HepG2 (cell line): Measurements from ENCODE around the gene ALK. TPM values are rescaled to one million over a fixed set of nuclear protein-coding genes. Genes with fewer than 3 reads are reported as not detected.

Experiments
- ATAC-seq: fragments of 200-7000 bp; cut with Tn5 transposase; 3 replicates; pipeline ENCODE4 v1.9.1; 2020; ENCODE audit warnings: mild to moderate bottlenecking, moderate library complexity
- BruUV-seq: library from RNA; stranded (reverse); fragments of 400-500 nt; replicated peaks from 2 replicates; lab custom pipeline; 2021; lab: Mats Ljungman, UMichigan
- CTCF ChIA-PET: fragments of 300-600 bp; formaldehyde crosslinking; extraction: SDS; loops from one replicate; lab custom pipeline; 2021; ENCODE audit warnings: low total read pairs, inconsistent platforms, low intra/inter-chr PET ratio; lab: Yijun Ruan, JAX
- POLR2A ChIA-PET: fragments of 350-600 bp; sonication (Branson Sonifier 250); formaldehyde crosslinking; loops from one replicate; lab custom pipeline; 2020; ENCODE audit warnings: antibody characterized with exemption, inconsistent platforms; lab: Yijun Ruan, JAX
- DNase-seq: peaks from one replicate; pipeline ENCODE4 v3.0.0-alpha.2; 2015; ENCODE audit warnings: low spot score
- FAIRE-seq: peaks from 3 replicates; lab custom pipeline; 2011; peaks lifted over from hg19 to GRCh38; lab: Jason Lieb, UNC
- H2AFZ ChIP-seq: one replicate; pipeline ENCODE4 v1.6.1; 2011; ENCODE audit warnings: low read length, inconsistent platforms
- H3K27ac ChIP-seq: fragments of 300-600 bp; 3 replicates; pipeline ENCODE4 v1.8.0; 2011; ENCODE audit warnings: mixed run types, mild to moderate bottlenecking, mixed read lengths, low read length, inconsistent platforms; ENCODE audit not compliant: insufficient read depth; ENCODE audit errors: extremely low read length
- H3K27me3 ChIP-seq, 2 experiments: fragments of 200-600 bp in 1 of 2; 2 replicates in 1 of 2; 3 replicates in 1 of 2; pipeline versions ENCODE4 v1.6.0 to v1.8.0; 2011; ENCODE audit warnings: low read length in 2 of 2, mild to moderate bottlenecking in 2 of 2, moderate library complexity in 2 of 2, inconsistent platforms in 1 of 2; ENCODE audit not compliant: insufficient read depth in 2 of 2, control insufficient read depth in 1 of 2
- H3K36me3 ChIP-seq, 2 experiments: fragments of 200-600 bp in 1 of 2; replicated peaks in 1 of 2; 2 replicates in 1 of 2; 3 replicates in 1 of 2; pipeline versions ENCODE4 v1.5.1 to v1.8.0; 2011; ENCODE audit warnings: low read length in 2 of 2, inconsistent platforms in 1 of 2; ENCODE audit not compliant: insufficient read depth in 2 of 2, control insufficient read depth in 1 of 2
- H3K4me1 ChIP-seq: 2 replicates; pipeline ENCODE4 v1.5.1; 2012; ENCODE audit warnings: low read length, inconsistent platforms; ENCODE audit not compliant: insufficient read depth
- H3K4me2 ChIP-seq: 2 replicates; pipeline ENCODE4 v1.6.0; 2011; ENCODE audit warnings: low read depth, low read length, inconsistent platforms
- H3K4me3 ChIP-seq, 3 experiments: fragments of 200-600 bp in 1 of 3; sonication (generic), shearing (Covaris generic) in 1 of 3; replicated peaks in 1 of 3; 2 replicates each; pipeline ENCODE4 v1.5.1; 2011 to 2016; ENCODE audit warnings: low read length in 3 of 3, inconsistent platforms in 2 of 3, low read depth in 2 of 3, mild to moderate bottlenecking in 2 of 3, control low read depth in 1 of 3, mixed read lengths in 1 of 3; ENCODE audit not compliant: insufficient read depth in 1 of 3
- H3K79me2 ChIP-seq: one replicate; pipeline ENCODE4 v1.6.1; 2011; ENCODE audit warnings: low read length, inconsistent platforms; ENCODE audit not compliant: insufficient read depth
- H3K9ac ChIP-seq: 2 replicates; pipeline ENCODE4 v1.6.0; 2011; ENCODE audit warnings: mild to moderate bottlenecking, low read depth, low read length, inconsistent platforms; ENCODE audit not compliant: insufficient read depth
- H3K9me3 ChIP-seq: 2 replicates; pipeline ENCODE4 v1.5.1; 2012; ENCODE audit warnings: mild to moderate bottlenecking, low read length
- H4K20me1 ChIP-seq: 2 replicates; pipeline ENCODE4 v1.6.0; 2011; ENCODE audit warnings: inconsistent platforms, mild to moderate bottlenecking, low read length, moderate library complexity; ENCODE audit not compliant: insufficient read depth
- ARID4A ChIP-seq: sonication (generic); formaldehyde crosslinking; IDR thresholded peaks from 2 replicates; pipeline ENCODE4 v1.5.0; 2020; ENCODE audit warnings: mild to moderate bottlenecking, missing genetic modification reagents, borderline replicate concordance
- EED ChIP-seq: sonication (generic); formaldehyde crosslinking; IDR thresholded peaks from 2 replicates; pipeline ENCODE4 v1.5.0; 2020; ENCODE audit warnings: mild to moderate bottlenecking, missing genetic modification reagents
- KDM5A ChIP-seq: fragments of 200-600 bp; sonication (generic); IDR thresholded peaks from 2 replicates; pipeline ENCODE4 v1.7.0; 2018; ENCODE audit warnings: antibody characterized with exemption, mild to moderate bottlenecking, low read length, borderline replicate concordance
- KLF12 ChIP-seq: sonication (generic); formaldehyde crosslinking; IDR thresholded peaks from 2 replicates; pipeline ENCODE4 v1.4.0; 2020; ENCODE audit warnings: missing genetic modification reagents, borderline replicate concordance
- NFATC3 ChIP-seq: sonication (generic); formaldehyde crosslinking; IDR thresholded peaks from 2 replicates; pipeline ENCODE4 v1.5.1; 2020; ENCODE audit warnings: mild to moderate bottlenecking, missing genetic modification reagents
- NFYC ChIP-seq: IDR thresholded peaks from 2 replicates; pipeline ENCODE4 v1.6.1; 2016; ENCODE audit warnings: missing genetic modification reagents, missing compliant biosample characterization
- NR2C2 ChIP-seq: sonication (generic); formaldehyde crosslinking; IDR thresholded peaks from 2 replicates; pipeline ENCODE4 v1.4.0; 2020; ENCODE audit warnings: missing genetic modification reagents, mild to moderate bottlenecking, moderate library complexity, borderline replicate concordance
- RCOR2 ChIP-seq: IDR thresholded peaks from 2 replicates; pipeline ENCODE4 v1.6.1; 2016; ENCODE audit warnings: missing biosample characterization, missing genetic modification reagents
- SIX1 ChIP-seq: sonication (generic); formaldehyde crosslinking; IDR thresholded peaks from 2 replicates; pipeline ENCODE4 v1.4.0; 2020; ENCODE audit warnings: missing genetic modification reagents, borderline replicate concordance
- SMARCE1 ChIP-seq: fragments of 450-650 bp; IDR thresholded peaks from 2 replicates; pipeline ENCODE4 v1.6.1; 2017; ENCODE audit warnings: borderline replicate concordance
- SRSF9 ChIP-seq: fragments of 200-400 bp; formaldehyde crosslinking; IDR thresholded peaks from 2 replicates; pipeline ENCODE4 v1.6.1; 2018; ENCODE audit warnings: borderline replicate concordance, mild to moderate bottlenecking, low read depth, low read length; ENCODE audit not compliant: insufficient read depth, poor library complexity, severe bottlenecking
- ZNF513 ChIP-seq: sonication (generic); formaldehyde crosslinking; conservative IDR thresholded peaks from 2 replicates; pipeline ENCODE4 v1.5.0; 2020; ENCODE audit warnings: missing genetic modification reagents
- WGBS: methylation state at CpG from one replicate; pipeline ENCODE4 v1.1.6; 2017; ENCODE audit warnings: low lambda C conversion rate; 5-methylcytosine and 5-hydroxymethylcytosine counted together
- in situ Hi-C: cut with HindIII; loops from 2 replicates; pipeline ENCODE4 v1.10.0; 2017; ENCODE audit warnings: low pct_unique_long_range_greater_than_20kb; ENCODE audit not compliant: extremely low pct_ligation_motif_present
- intact Hi-C: fragments of 100-400 bp; cut with micrococcal nuclease; formaldehyde crosslinking; loops from one replicate; pipeline ENCODE4 v1.10.0; 2022; ENCODE audit not compliant: unreplicated experiment
- polyA plus RNA-seq, 8 experiments: library from polyadenylated mRNA; depleted of rRNA in 3 of 8; stranded (reverse) in 7 of 8; unstranded in 1 of 8; fragments of >200 nt; fragmentation: Illumina TruSeq in 4 of 8; extraction: Trizol in 4 of 8; gene quantifications; 2 replicates each; pipeline versions ENCODE4 v1.2.1 to v1.2.3, GENCODE V29; 2011 to 2016; ENCODE audit warnings: low read depth in 4 of 8, missing spikeins in 1 of 8, mixed read lengths in 1 of 8; ENCODE audit not compliant: insufficient read depth in 1 of 8
- total RNA-seq, 5 experiments: library from RNA; depleted of rRNA; stranded (reverse); fragments of >200 nt; fragmentation: Illumina TruSeq; extraction: Trizol; gene quantifications; 2 replicates each; pipeline ENCODE4 v1.2.3, GENCODE V29; 2016; ENCODE audit warnings: low read depth in 1 of 5
- TF ChIP-seq, protein P1 (sequence below): sonication (generic); formaldehyde crosslinking; IDR thresholded peaks from 2 replicates; pipeline ENCODE4 v1.5.1; 2020; ENCODE audit warnings: missing genetic modification reagents, mild to moderate bottlenecking, borderline replicate concordance

ALK gene
- total and polyA plus RNA-seq, 2 of the 13 experiments (the other 11 are each of a cell fraction or from before 2014, with no cell fraction given), result not detected

GRCh38 chr2:29481313-29481712, 440.1 kb downstream of the ALK start:
- intact Hi-C loops, result no loop called here
- no peak for DNase-seq
- no peak for FAIRE-seq
- CTCF ChIA-PET, result no interaction called here
- Histone ChIP-seq H3K4me3 (no peak overlapping the region), H3K36me3 (no peaks in the 10 kb centered on the region), H2AFZ (no peak overlapping the region), H3K27me3 (peaks cover 5 to 13% of the 10 kb centered on the region in 2 experiments; a peak in 2 of 5 replicates)
- TF ChIP-seq ZNF513 (CRISPR knock-in tag) (no peak), RCOR2 (no peak), NFATC3 (no peak), SIX1 (CRISPR knock-in tag) (no peak), NFYC (no peak), KDM5A (no peak), SMARCE1 (no peak), KLF12 (CRISPR knock-in tag) (no peak), EED (CRISPR knock-in tag) (no peak), SRSF9 (no peak), ARID4A (CRISPR knock-in tag) (no peak), NR2C2 (no peak)
- TF ChIP-seq, protein P1, sequence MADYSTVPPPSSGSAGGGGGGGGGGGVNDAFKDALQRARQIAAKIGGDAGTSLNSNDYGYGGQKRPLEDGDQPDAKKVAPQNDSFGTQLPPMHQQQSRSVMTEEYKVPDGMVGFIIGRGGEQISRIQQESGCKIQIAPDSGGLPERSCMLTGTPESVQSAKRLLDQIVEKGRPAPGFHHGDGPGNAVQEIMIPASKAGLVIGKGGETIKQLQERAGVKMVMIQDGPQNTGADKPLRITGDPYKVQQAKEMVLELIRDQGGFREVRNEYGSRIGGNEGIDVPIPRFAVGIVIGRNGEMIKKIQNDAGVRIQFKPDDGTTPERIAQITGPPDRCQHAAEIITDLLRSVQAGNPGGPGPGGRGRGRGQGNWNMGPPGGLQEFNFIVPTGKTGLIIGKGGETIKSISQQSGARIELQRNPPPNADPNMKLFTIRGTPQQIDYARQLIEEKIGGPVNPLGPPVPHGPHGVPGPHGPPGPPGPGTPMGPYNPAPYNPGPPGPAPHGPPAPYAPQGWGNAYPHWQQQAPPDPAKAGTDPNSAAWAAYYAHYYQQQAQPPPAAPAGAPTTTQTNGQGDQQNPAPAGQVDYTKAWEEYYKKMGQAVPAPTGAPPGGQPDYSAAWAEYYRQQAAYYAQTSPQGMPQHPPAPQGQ (CRISPR knock-in tag), result no peak
- TF ChIP-seq, all 625 proteins: peak for 0
- Histone ChIP-seq H4K20me1 (no peaks in the 10 kb centered on the region), H3K79me2 (no peaks in the 10 kb centered on the region), H3K9me3 (no peaks in the 10 kb centered on the region), H3K4me2 (no peak overlapping the region), H3K9ac (no peak overlapping the region), H3K27ac (no peak overlapping the region), H3K4me1 (no peaks in the 10 kb centered on the region)
- in situ Hi-C loops, result no loop called here
- 2% methylated on average over 1 of the region's 1 CpG for WGBS
- no peak for ATAC-seq
- no TSS peak for BruUV-seq
- POLR2A ChIA-PET, result no interaction called here
